HUDEP-2 (cell line): ENCODE measurements around the gene KIF3C.
"Not testable (repeated sequence)": the region's sequence is repeated elsewhere in the genome, so short reads cannot be mapped to it uniquely, and the experiment has no call there.

Source experiments
- DNase-seq, 76 experiments: peaks; one replicate each; lab custom pipeline; 2025; ENCODE audit not compliant: unreplicated experiment in 76 of 76; lab: John Stamatoyannopoulos, UW

KIF3C gene

GRCh38 chr2:26000561-26001082 is 18.3 kb upstream of the KIF3C start:
- DNase-seq = peak in 2 of 76 experiments; percentile 10 to 11

GRCh38 chr2:25999406-25999805 is 17.1 kb upstream of the KIF3C start:
- DNase-seq = not testable (repeated sequence)

GRCh38 chr2:25998816-25999383 is 16.6 kb upstream of the KIF3C start:
- DNase-seq = not testable (repeated sequence)

DNA sequence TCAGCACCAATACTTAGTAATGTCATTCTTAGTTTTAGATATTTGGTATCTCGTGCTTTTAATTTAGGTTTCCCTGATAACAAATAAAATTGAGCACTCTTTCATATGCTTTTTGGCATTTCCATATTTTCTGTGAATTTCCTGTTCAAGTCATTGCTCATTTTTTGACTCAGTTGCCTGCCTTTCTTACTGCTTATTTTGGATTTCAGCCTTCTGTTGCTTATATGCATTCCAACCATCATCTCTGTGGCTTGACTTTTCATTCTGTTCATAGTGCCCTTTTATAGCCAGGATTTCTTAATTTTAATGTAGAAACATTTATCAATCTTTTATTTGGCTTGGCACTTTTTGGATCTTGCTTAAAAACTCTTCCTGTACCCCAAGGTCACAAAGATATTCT is 14.5 kb upstream of the KIF3C start:
- no peak for DNase-seq

DNA sequence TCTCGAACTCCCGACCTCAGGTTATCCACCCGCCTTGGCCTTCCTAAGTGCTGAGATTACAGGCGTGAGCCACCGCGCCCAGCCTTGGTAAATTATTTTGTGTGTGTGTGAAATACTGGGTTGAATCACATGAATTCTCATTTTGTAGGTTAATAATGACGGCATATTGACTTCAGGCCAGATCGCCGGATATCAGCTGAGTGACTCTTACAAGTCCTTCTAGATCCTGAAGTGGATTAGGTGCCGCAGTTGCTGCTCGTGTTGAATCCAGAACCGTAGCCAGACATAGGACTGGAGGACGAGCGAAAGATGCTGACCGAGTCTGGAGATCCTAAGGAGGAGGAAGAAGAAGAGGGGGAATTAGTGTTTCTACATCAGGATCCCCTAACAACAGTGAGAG is 12.2 kb upstream of the KIF3C start:
- DNase-seq = no peak

GRCh38 chr2:25993049-25993448 is 10.8 kb upstream of the KIF3C start:
- no peak for DNase-seq

- DNase-seq = no peak
Measured at GRCh38 chr2:25992556-25992955, 10.3 kb upstream of the KIF3C start.

DNA sequence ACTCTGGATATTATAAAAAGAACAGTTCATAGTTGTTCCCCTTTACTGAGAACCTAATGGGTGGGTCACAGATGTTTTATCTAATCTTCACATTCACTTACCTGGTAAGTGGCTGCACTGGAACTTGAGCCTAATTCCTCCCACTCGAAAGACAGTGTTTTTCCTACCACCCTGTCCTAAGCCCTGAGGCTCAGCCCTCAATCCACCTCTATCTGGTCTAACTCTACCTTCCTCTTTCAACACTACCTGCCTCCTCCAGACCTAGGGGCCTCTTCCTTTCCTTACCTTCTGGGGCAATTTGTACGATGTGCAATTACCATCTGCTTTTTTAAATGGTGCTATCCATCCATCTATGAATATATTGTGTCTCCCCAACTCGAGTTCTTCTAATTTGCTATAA is 9.7 kb upstream of the KIF3C start:
- peak in 1 of 76 experiments; percentile 35 for DNase-seq

GRCh38 chr2:25989154-25989553 is 6.9 kb upstream of the KIF3C start:
- no peak for DNase-seq

DNA sequence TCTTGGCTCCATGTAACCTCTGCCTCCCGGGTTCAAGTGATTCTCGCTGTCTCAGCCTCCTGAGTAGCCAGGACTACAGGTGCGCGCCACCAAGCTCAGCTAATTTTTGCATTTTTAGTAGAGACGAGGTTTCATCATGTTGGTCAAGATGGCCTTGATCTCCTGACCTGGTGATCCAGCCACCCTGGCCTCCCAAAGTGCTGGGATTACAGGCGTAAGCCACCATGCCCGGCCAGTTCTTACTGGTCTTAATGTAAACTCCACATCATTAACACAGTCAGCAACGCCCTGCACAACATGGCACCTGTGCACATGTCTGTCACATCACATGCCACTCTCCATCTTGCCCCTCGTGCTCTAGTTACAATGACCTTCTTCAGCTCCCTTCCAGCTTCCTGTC is 5.8 kb upstream of the KIF3C start:
- no peak for DNase-seq

GRCh38 chr2:25983735-25984134 is 1.4 kb upstream of the KIF3C start:
- DNase-seq = no peak

DNA sequence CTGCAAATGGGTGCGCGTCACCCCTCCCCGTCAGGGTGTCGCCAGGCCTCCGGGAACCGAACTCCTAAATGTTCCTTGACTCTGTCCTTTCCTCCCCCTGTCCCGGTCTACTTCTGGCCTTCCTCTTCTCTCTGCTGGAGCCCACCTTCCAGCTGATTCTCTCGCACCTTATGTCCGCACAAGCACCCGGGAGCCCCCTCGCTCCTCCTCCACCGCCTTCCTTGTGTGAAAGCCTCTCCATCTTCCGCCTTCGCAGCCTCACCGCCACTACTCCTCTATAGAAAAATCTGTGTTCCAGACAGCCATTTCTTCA is 627 bp upstream of the KIF3C start:
- no peak for DNase-seq

- DNase-seq = no peak
Measured at GRCh38 chr2:25981596-25982272, 563 bp downstream of the KIF3C start.

- no peak for DNase-seq
Measured at GRCh38 chr2:25980951-25981350, 1.3 kb downstream of the KIF3C start.

- DNase-seq = no peak
Measured at GRCh38 chr2:25980076-25980887, 2.0 kb downstream of the KIF3C start.

DNA sequence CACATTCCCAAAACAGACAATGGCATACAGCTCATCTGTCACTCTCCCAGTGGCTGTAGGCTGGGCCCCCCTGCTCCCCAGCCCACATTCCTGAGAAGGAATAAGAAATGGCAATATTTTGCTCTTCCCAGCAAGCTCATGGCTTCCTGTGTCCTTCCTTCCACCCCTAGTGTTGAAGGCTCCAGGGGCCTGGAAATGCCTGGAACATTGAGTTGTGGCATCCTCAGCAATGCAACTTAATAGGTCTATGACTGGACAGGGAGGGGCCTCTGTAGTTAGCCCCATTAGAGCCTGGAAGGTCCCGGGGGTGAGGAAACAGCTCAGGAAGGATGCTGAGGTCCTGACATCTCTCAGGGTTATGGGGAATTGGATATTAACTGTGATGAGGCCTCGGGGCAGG is 3.3 kb downstream of the KIF3C start:
- no peak for DNase-seq

DNA sequence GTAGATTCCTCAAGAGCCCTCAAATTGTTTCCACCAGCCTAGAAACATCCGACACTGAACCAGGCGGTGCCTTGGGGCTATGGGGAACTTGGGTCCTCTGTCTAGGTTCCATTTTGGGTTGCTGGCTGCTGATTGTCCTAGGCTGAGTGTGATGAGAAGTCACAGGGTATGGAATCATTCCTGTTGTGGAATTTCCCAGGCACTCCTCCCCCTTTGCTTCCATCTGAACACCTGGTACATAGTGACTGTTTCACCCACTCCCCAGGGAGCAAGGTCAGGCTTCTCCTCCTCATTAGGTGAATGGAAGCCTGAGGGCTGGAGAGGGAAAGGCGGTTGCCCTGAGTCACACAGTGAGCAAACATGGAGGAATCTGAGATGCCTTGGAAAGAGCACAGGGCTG is 4.5 kb downstream of the KIF3C start:
- no peak for DNase-seq

- no peak for DNase-seq
Measured at GRCh38 chr2:25976983-25977741, 5.1 kb downstream of the KIF3C start.

GRCh38 chr2:25972049-25972823 is 10.1 kb downstream of the KIF3C start:
- no peak for DNase-seq

DNA sequence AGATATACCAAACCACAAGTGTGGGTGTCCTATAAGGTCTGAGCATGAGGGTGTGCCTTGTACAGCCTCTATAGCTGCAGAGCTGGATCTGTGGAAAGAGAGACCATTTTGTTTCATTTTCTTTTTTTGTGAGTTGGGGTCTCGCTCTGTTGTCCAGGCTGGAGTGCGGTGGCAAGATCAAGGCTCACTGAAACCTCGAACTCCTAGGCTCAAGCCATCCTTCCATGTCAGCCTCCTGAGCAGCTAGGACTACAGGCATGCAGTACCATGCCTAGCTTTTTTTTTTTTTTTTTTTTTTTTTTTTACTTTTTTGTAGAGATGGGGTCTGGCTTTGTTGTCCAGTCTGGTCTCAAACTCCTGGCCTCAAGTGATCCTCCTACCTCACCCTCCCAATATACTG is 10.7 kb downstream of the KIF3C start:
- DNase-seq = no peak
